HL-60 (cell line): ENCODE measurements around the gene GLYATL3.

Experiments
- GABPA ChIP-seq: IDR thresholded peaks from 2 replicates; pipeline ENCODE4 v1.6.1; 2012; ENCODE audit warnings: low read depth
- TF ChIP-seq, protein P1 (sequence below): IDR thresholded peaks from one replicate; pipeline ENCODE4 v1.5.1; 2011; ENCODE audit warnings: low read length, control low read depth, inconsistent platforms; ENCODE audit not compliant: insufficient read depth
- TF ChIP-seq, protein P2 (sequence below): IDR thresholded peaks from 2 replicates; pipeline ENCODE4 v1.6.1; 2012; ENCODE audit warnings: low read depth; ENCODE audit not compliant: insufficient replicate concordance

DNA sequence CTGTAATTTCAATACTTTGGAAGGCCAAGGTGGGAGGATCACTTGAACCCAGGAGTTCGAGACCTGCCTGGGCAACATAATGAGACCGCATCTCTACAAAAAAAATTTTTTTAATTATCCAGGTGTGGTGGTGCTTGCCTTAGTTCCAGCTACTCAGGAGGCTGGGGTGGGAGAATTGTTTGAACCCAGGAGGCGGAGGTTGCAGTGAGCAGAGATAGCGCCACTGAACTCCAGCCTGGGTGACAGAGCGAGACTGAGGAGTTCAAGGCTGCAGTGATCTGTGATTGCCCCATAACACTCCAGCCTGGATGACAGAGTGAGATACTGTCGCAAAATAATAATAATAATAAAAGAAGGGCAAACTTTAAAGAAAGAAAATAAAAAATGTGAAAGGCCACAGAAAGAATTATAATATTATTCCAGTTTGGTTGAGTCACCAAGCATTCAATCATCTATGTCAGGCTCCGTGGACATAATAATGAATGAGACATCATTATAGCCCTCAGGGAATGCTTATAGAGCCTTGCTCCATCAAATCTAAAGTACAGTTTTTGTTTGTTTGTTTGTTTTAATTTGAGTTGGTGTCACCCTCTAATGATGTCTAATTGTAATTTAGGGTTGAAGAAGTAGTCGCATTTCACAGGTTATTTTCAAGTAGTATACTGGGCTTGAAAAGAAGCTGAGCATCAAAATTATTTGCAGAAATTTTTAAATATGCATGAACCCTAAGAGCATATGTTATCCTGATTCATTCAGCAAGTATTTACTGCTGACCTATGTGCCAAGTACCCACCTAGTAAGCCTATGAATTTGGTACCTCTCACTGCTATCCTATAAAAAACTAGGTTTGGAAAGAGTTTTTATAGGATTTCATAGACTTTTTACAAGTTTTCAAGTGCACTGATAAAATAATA is 15.1 kb downstream of the GLYATL3 start:
- TF ChIP-seq, protein P1, sequence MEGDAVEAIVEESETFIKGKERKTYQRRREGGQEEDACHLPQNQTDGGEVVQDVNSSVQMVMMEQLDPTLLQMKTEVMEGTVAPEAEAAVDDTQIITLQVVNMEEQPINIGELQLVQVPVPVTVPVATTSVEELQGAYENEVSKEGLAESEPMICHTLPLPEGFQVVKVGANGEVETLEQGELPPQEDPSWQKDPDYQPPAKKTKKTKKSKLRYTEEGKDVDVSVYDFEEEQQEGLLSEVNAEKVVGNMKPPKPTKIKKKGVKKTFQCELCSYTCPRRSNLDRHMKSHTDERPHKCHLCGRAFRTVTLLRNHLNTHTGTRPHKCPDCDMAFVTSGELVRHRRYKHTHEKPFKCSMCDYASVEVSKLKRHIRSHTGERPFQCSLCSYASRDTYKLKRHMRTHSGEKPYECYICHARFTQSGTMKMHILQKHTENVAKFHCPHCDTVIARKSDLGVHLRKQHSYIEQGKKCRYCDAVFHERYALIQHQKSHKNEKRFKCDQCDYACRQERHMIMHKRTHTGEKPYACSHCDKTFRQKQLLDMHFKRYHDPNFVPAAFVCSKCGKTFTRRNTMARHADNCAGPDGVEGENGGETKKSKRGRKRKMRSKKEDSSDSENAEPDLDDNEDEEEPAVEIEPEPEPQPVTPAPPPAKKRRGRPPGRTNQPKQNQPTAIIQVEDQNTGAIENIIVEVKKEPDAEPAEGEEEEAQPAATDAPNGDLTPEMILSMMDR, result no peak
- TF ChIP-seq, protein P2, sequence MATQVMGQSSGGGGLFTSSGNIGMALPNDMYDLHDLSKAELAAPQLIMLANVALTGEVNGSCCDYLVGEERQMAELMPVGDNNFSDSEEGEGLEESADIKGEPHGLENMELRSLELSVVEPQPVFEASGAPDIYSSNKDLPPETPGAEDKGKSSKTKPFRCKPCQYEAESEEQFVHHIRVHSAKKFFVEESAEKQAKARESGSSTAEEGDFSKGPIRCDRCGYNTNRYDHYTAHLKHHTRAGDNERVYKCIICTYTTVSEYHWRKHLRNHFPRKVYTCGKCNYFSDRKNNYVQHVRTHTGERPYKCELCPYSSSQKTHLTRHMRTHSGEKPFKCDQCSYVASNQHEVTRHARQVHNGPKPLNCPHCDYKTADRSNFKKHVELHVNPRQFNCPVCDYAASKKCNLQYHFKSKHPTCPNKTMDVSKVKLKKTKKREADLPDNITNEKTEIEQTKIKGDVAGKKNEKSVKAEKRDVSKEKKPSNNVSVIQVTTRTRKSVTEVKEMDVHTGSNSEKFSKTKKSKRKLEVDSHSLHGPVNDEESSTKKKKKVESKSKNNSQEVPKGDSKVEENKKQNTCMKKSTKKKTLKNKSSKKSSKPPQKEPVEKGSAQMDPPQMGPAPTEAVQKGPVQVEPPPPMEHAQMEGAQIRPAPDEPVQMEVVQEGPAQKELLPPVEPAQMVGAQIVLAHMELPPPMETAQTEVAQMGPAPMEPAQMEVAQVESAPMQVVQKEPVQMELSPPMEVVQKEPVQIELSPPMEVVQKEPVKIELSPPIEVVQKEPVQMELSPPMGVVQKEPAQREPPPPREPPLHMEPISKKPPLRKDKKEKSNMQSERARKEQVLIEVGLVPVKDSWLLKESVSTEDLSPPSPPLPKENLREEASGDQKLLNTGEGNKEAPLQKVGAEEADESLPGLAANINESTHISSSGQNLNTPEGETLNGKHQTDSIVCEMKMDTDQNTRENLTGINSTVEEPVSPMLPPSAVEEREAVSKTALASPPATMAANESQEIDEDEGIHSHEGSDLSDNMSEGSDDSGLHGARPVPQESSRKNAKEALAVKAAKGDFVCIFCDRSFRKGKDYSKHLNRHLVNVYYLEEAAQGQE, result no peak
- no peak for TF ChIP-seq GABPA
